Measurements from ENCODE around the gene DAB2.

- TF ChIP-seq, protein P1, sequence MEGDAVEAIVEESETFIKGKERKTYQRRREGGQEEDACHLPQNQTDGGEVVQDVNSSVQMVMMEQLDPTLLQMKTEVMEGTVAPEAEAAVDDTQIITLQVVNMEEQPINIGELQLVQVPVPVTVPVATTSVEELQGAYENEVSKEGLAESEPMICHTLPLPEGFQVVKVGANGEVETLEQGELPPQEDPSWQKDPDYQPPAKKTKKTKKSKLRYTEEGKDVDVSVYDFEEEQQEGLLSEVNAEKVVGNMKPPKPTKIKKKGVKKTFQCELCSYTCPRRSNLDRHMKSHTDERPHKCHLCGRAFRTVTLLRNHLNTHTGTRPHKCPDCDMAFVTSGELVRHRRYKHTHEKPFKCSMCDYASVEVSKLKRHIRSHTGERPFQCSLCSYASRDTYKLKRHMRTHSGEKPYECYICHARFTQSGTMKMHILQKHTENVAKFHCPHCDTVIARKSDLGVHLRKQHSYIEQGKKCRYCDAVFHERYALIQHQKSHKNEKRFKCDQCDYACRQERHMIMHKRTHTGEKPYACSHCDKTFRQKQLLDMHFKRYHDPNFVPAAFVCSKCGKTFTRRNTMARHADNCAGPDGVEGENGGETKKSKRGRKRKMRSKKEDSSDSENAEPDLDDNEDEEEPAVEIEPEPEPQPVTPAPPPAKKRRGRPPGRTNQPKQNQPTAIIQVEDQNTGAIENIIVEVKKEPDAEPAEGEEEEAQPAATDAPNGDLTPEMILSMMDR (conservative IDR thresholded peaks at IDR 0.05; ENCODE audit: low read depth, low read length) = no peak
- no peak for TF ChIP-seq EZH2 (IDR thresholded peaks at IDR 0.05; ENCODE audit: borderline replicate concordance, low read depth, low read length, poor library complexity, severe bottlenecking)
Measured at GRCh38 chr5:39328731-39329130, 96.0 kb downstream of the DAB2 start.
